Heart left ventricle (tissue), 16 donors: ENCODE data around the gene PNMT. TPM values are rescaled to one million over a fixed set of nuclear protein-coding genes. Genes with fewer than 3 reads are reported as not detected.
A peak's percentile ranks its signal among the peaks of the same experiment; 100 is the strongest.

Experiments
- ATAC-seq, 4 donors: fragments of 200-7000 bp; cut with Tn5 transposase; one replicate each; pipeline ENCODE4 v1.9.1; 2020 to 2022; ENCODE audit warnings: moderate library complexity in 4 of 4, mild to moderate bottlenecking in 3 of 4, moderate number of reproducible peaks in 1 of 4
- DNase-seq, 5 donors: peaks; one replicate each; pipeline ENCODE4 v3.0.0-alpha.2; 2020
- H3K27ac ChIP-seq, 12 donors: fragments of 200-600 bp; sonication (generic) in 4 of 12; one replicate each; pipeline versions ENCODE4 v1.5.0 to v1.8.0; 2016 to 2022; ENCODE audit warnings: mild to moderate bottlenecking in 2 of 12
- H3K27me3 ChIP-seq, 9 donors: fragments of 200-600 bp; sonication (generic) in 2 of 9; one replicate each; pipeline versions ENCODE4 v1.5.1 to v1.8.0; 2016 to 2022; ENCODE audit warnings: mild to moderate bottlenecking in 3 of 9
- H3K36me3 ChIP-seq, 9 donors: fragments of 200-600 bp; sonication (generic) in 2 of 9; one replicate each; pipeline versions ENCODE4 v1.5.0 to v1.8.0; 2018 to 2022; ENCODE audit warnings: mild to moderate bottlenecking in 2 of 9
- H3K4me1 ChIP-seq, 12 donors: fragments of 200-600 bp; sonication (generic) in 4 of 12; one replicate each; pipeline versions ENCODE4 v1.5.0 to v1.8.0; 2016 to 2022; ENCODE audit warnings: mild to moderate bottlenecking in 3 of 12
- H3K4me3 ChIP-seq, 12 donors: fragments of 200-600 bp; sonication (generic) in 4 of 12; one replicate each; pipeline versions ENCODE4 v1.5.0 to v1.8.0; 2017 to 2022; ENCODE audit warnings: mild to moderate bottlenecking in 9 of 12, moderate library complexity in 4 of 12
- H3K9me3 ChIP-seq, 12 donors: fragments of 200-600 bp; sonication (generic) in 4 of 12; one replicate each; pipeline versions ENCODE4 v1.5.0 to v1.8.0; 2016 to 2022; ENCODE audit warnings: mild to moderate bottlenecking in 1 of 12
- POLR2A ChIP-seq, 2 donors: fragments of 450-650 bp; IDR thresholded peaks; one replicate each; pipeline ENCODE4 v1.6.1; 2017; ENCODE audit warnings: antibody characterized with exemption in 2 of 2, mild to moderate bottlenecking in 2 of 2, moderate library complexity in 2 of 2
- WGBS, 4 donors: extraction: QIAGEN DNeasy Blood & Tissue Kit in 2 of 4; methylation state at CpG; one replicate each; pipeline versions ENCODE4 v1.1.5 to v1.1.7; 2013 to 2018; 5-methylcytosine and 5-hydroxymethylcytosine counted together
- intact Hi-C, 10 donors: fragments of 100-400 bp; cut with DNase I; formaldehyde crosslinking; loops; one replicate each; pipeline versions ENCODE4 v1.11.1 to v1.14.2; 2022
- polyA plus RNA-seq, 2 donors: library from polyadenylated mRNA; stranded (reverse); fragments of 200-250 nt; gene quantifications; one replicate each; pipeline ENCODE4 v1.2.3, GENCODE V29; 2013
- total RNA-seq, 9 donors: library from RNA; depleted of rRNA in 2 of 9; stranded (reverse); fragments of >200 nt in 2 of 9; fragmentation: NEBNext Ultra II Directional in 3 of 9; extraction: Animal tissue kit (Norgen Biotek cat#: 25700) in 3 of 9; gene quantifications; one replicate each; pipeline versions ENCODE4 v1.1.0 to v1.2.4, GENCODE V29; 2016 to 2023
- TF ChIP-seq, protein P1 (sequence below), 12 donors: fragments of 200-600 bp; sonication (generic) in 4 of 12; IDR thresholded peaks; one replicate each; pipeline versions ENCODE4 v1.5.0 to v1.8.0; 2018 to 2022; ENCODE audit warnings: antibody characterized with exemption in 12 of 12, mild to moderate bottlenecking in 5 of 12
- donor health status: ischemic (EF 13 %, LVEDD 7.1; RV severe dilation, severe dysfunction).
- donor health status: healthy with polysubstance abuse.
- donor health status: DM: no; HTN: yes; CAD: no.
- donor health status: DM: no; HTN: no; CAD: no.
- donor health status: ischemic (EF 25% LVEDD 6.9; RV normal size, moderate dysfunction).
- donor health status: ischemic (EF 25% LVEDD 5.7; RV mildly dilated, moderate dysfunction).
- donor health status: healthy.
- donor health status: DM: yes; HTN: yes; CAD: no.
- donor health status: ischemic (EF 35%, LVEDD 5.7; RV mildly dilated, moderate dysfunction).
- donor health status: nonischemic (EF 11% LVEDD 7.7; RV severe dilation, severe dysfunction).
- donor health status: DM: yes; HTN: yes; CAD: no.
- donor health status: PGD.
- donor health status: ischemic (EF 29% LVEDD 5.4; RV normal size, mild dysfunction).
- donor health status: nonischemic (EF 23%, LVEDD 6.1; RV moderate dilation, normal function).

PNMT gene
- total and polyA plus RNA-seq, 11 donors = 2.4 to 15.6 (median 6.1) TPM

DNA sequence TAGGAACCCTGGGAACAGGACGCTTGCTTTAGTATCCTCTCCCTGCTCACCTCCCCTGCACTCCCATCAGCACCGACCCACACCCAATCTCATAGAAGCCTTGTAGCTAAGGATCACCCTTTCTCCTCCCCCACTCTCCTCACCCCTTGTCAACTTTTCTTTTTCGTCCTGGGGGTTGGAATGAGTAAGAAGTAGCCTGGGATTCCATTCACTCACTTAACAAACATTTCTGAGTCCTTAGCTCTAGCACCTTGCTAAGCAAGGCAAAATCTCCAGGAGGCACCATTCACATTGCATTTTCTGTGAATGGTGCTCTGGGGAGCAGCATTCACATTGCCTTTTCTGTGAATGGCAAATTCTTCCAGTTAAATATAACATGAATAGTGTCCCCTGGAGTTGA lies 20.7 kb downstream of the PNMT start:
- Histone ChIP-seq H3K27me3 (no peaks in the 10 kb centered on the region), H3K36me3 (peaks cover 0 to 17% (median 7%) of the 10 kb centered on the region in 9 donors), H3K4me1 (peaks cover 0 to 18% (median 12%) of the 10 kb centered on the region in 12 donors), H3K9me3 (no peaks in the 10 kb centered on the region), H3K27ac (no peak overlapping the region), H3K4me3 (peak overlapping the region in 7 of 12 donors; percentile 61 to 95 (median 77))
- no peak for ATAC-seq
- DNase-seq = peak in 1 of 5 donors; percentile 7
- no peak for TF ChIP-seq POLR2A (IDR thresholded peaks at IDR 0.05)
- TF ChIP-seq, protein P1, sequence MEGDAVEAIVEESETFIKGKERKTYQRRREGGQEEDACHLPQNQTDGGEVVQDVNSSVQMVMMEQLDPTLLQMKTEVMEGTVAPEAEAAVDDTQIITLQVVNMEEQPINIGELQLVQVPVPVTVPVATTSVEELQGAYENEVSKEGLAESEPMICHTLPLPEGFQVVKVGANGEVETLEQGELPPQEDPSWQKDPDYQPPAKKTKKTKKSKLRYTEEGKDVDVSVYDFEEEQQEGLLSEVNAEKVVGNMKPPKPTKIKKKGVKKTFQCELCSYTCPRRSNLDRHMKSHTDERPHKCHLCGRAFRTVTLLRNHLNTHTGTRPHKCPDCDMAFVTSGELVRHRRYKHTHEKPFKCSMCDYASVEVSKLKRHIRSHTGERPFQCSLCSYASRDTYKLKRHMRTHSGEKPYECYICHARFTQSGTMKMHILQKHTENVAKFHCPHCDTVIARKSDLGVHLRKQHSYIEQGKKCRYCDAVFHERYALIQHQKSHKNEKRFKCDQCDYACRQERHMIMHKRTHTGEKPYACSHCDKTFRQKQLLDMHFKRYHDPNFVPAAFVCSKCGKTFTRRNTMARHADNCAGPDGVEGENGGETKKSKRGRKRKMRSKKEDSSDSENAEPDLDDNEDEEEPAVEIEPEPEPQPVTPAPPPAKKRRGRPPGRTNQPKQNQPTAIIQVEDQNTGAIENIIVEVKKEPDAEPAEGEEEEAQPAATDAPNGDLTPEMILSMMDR (IDR thresholded peaks at IDR 0.05) = no peak
- intact Hi-C loops = loop anchor here in 3 of 10 donors (5.0 kb wide), 3 partner anchors 38 to 63 kb away; partner anchors contain the start of gene MIEN1 (in 2 of the 3)
- 37 to 49% (median 45%) methylated on average over 3 of the region's 3 CpGs for WGBS, 4 donors

DNA sequence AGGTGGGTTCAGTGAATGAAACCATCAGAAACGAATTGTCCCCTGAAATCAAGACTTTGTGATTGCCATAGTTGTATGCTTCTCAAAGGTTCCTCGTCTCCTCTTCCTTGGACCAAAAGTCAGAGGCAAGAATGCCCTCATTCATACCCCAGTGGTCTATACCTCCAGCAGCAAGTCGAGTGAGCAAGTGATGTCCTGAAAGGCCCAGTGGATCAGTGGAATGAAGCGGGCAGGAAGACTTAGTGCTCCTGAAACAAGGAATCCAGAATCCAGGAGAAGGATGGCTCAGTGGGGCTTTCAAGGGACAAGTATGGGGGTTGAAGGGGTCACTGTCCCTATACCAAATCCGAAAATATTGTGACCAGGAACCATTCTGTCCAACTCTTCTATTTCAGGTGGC lies 26.3 kb downstream of the PNMT start:
- 85 to 90% (median 87%) methylated on average over 5 of the region's 5 CpGs for WGBS, 4 donors
- no peak for TF ChIP-seq POLR2A (IDR thresholded peaks at IDR 0.05)
- TF ChIP-seq, protein P1 (IDR thresholded peaks at IDR 0.05) = no peak
- intact Hi-C loops = no loop called here
- H3K4me1 ChIP-seq = peaks cover 0 to 8% (median 0%) of the 10 kb centered on the region in 12 donors
- ATAC-seq = no peak
- DNase-seq = no peak
- no peaks in the 10 kb centered on the region for H3K9me3 ChIP-seq
- no peak overlapping the region for H3K27ac ChIP-seq
- peaks cover 0 to 6% (median 0%) of the 10 kb centered on the region in 9 donors for H3K36me3 ChIP-seq
- H3K4me3 ChIP-seq = no peak overlapping the region
- H3K27me3 ChIP-seq = peaks cover 0 to 3% (median 0%) of the 10 kb centered on the region in 9 donors

DNA sequence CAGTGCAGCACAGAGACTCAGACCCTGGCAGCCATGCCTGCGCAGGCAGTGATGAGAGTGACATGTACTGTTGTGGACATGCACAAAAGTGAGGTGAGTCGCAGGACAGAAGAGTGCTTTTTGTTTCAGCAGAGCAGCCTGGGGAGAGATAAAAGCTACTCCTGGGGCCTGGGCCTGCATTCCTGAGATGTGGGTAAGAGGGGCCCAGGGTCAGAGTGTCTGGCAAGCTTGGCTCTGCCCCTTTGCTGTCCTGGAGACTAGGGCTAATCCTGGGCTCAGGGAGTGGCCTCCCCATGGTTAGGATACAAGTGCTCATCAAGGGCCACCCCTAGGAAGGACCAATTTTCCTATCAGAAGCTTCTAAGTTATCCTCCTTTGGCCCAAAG lies 26.8 kb downstream of the PNMT start:
- H3K27me3 ChIP-seq = peaks cover 0 to 8% (median 0%) of the 10 kb centered on the region in 9 donors
- H3K4me3 ChIP-seq = no peak overlapping the region
- peaks cover 0 to 6% (median 0%) of the 10 kb centered on the region in 9 donors for H3K36me3 ChIP-seq
- intact Hi-C loops = loop anchor here in 1 of 10 donors (5.0 kb wide), 1 partner anchor 37 kb away; the partner anchor contains the start of gene MIEN1
- H3K27ac ChIP-seq = no peak overlapping the region
- no peak for DNase-seq
- WGBS, 4 donors = 82 to 87% (median 86%) methylated on average over 2 of the region's 2 CpGs
- TF ChIP-seq, protein P1 (IDR thresholded peaks at IDR 0.05) = no peak
- peaks cover 0 to 8% (median 0%) of the 10 kb centered on the region in 12 donors for H3K4me1 ChIP-seq
- H3K9me3 ChIP-seq = no peaks in the 10 kb centered on the region
- no peak for ATAC-seq

DNA sequence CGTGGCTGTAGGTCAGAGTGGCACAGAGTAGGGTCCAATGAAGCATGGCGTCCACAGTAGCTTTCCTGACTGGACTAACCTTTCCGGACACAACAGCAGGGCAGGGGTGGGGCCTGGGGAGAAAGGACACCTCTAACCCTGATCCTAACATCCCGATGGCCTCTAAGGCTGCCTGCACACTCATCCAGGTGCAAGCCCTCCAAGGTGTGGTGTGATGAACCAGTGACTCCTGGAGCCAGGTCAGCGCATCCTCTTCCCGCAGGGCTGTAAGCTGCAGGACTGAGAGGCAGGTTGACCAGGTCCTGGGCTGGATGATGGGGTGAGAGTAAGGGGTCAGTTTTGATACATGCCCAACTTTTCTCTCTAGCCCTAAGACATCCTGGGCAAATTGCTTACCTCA lies 28.5 kb downstream of the PNMT start:
- no peaks in the 10 kb centered on the region for H3K9me3 ChIP-seq
- H3K27me3 ChIP-seq = peaks cover 0 to 13% (median 0%) of the 10 kb centered on the region in 9 donors
- H3K4me1 ChIP-seq = peaks cover 0 to 20% (median 7%) of the 10 kb centered on the region in 12 donors
- WGBS, 4 donors = 88 to 93% (median 90%) methylated on average over 5 to 6 of the region's 6 CpGs
- DNase-seq (peak in 1 of 5 donors; percentile 33), ATAC-seq (no peak)
- peaks cover 0 to 6% (median 0%) of the 10 kb centered on the region in 9 donors for H3K36me3 ChIP-seq
- no peak overlapping the region for H3K4me3 ChIP-seq
- H3K27ac ChIP-seq = no peak overlapping the region
- no peak for TF ChIP-seq POLR2A (IDR thresholded peaks at IDR 0.05)
- TF ChIP-seq, protein P1 (IDR thresholded peaks at IDR 0.05) = no peak
- intact Hi-C loops = loop anchor here in 1 of 10 donors (5.0 kb wide), 1 partner anchor 36 kb away; the partner anchor contains the start of gene MIEN1
